NCI-H524 treated with DMSO at 0.1 percent for 48 hours (cell line): Measurements from ENCODE around the gene ARL8A.

Experiments
- DNase-seq: peaks from one replicate; lab custom pipeline; 2025; lab: John Stamatoyannopoulos, UW

ARL8A gene

DNA sequence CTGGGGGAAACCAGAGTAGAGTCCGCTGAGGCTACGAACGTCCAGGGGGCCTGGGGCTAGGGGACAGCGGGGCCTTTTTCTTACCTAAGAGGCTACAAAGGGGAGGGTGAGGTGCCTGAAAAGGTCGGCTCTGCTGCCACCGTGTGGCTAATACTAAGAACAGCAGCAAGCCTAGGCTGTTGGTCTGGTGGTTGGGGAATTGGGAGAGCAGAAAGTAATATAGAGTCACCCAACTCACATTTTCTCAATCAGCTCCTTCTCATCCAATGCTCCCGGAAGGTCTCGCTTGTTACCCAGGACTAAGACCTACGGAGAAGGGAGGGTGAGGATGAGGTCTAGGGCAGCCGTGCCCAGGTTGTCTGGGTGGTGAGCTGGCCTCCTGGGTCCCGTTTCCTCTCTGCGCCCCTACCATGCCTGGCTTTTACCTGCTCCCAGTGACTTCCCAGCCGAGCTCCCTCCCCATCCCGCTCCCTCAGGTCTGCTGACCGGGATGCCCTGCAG is 9.3 kb downstream of the ARL8A start:
- DNase-seq, result no peak

DNA sequence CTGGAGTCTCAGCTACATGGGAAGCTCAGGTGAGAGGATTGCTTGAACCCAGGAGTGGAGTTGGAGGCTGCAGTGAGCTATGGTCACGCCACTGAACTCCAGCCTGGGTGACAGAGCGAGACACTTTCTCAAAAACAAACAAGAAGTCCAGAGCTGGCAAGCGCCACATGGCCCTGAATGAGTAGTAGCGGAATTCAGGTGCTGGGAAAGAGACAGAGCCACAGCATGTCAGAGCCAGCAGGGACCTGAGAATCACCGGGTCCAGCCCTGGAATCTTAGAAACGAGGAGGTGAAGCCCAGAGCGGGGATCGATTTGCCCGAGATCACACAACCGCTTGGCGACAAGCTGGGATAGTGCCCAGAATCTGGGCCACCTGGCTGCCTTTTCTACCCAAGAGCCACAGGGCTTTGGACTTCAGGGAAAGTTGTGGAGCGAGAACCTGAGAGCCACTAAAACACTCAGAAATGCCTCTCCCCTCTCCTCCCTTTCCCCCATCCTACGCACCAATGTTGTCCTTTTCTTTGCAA is 9.8 kb downstream of the ARL8A start:
- no peak for DNase-seq

DNA sequence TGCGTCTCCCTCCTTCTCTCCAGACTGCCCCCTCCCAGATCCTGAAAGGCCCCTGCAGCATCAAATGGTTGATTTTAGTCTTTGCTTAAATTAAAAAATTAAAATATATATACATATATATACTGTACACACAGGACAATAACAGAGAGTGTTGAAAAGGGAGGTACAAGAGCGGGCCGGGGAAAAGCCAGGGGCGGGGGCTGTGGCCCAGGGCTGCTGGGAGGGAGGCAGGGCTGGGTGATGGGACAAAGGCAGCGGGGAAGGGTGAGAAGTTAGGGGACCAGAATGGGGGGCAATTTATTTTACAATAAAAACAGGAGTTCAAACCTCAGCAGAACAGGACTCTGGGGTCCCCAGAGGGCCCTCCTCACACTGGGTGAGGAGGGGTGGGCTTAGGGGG is 10.5 kb downstream of the ARL8A start:
- DNase-seq, result no peak

DNA sequence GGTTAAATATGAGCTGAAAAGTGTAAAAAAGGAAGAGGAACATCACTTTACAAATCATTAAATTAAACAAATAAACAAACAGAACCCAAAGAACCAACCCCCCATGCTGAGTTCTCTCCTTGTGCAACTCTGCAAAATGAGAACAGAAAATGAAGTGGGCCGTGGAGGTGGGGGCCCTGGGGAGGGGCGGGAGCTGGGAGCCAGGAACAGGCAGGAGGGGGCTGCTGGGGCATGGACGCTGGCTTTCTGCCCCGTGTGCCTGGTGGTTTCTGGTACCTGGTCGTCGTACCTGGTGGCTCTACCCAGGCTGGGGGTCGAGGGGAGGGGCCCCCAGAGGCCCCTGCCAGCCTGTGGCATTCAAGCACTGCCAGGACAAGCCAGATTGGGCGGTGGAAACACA is 11.0 kb downstream of the ARL8A start:
- no peak for DNase-seq

DNA sequence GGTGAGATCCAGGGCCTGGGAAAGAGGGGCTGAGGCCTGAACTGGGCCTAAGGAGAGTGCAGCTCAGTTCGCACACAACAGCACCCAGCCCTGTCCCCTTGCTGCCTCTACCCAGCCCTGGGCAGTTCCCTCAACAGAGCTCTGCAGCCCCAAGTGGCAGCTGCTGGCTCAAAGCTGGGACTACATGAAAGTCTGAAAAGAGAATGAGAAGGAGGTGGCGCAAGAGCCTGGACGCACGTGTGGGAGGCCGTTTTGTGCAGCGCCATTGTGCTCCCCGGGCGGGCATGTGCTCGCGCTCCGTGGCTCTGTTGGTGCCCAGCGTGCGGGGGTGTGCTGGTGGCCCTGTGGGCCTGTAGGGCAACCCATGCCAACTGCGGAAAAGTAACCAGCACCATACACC is 11.5 kb downstream of the ARL8A start:
- DNase-seq, result no peak

DNA sequence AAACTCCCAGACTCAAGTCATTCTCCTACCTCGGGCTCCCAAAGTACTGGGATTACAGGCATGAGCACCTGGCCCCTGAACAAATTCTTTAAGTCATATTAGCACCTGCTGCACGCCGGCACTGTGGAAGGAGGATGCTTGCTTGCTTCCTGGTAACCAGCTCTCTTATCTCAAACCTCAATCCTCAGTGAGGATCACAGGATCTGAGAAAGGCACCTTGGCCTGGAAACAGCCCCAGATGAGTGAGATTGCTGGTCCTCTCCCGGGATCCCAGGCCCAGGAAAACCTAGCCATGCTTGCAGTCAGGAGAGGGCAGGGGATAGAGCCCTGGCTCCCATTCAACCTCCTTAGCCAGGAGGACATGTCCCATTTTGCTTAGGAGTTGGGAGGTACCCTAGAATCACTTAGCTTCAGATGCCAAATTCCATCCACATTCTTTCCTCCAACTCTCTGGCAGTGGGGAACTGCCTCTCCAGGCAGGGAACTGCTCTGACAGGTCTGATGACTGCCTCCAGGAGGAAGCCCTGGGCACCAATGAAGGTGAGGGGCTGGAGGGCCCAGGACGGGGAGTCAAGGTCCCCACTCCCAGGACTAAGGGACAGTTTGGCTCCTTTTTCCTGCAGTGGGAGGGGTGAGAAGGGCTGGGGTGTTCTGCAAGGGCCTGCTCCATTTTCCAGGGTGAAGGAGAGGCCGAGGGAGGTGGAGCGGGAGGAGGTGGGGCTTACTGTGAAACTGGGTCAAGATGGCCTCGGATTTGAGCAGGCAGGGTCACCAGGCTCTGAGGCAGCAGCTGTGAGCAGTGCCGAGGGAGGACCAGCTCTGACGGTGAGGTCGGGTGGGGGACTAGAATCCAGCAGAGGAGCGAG is 12.3 kb downstream of the ARL8A start:
- DNase-seq, result no peak

DNA sequence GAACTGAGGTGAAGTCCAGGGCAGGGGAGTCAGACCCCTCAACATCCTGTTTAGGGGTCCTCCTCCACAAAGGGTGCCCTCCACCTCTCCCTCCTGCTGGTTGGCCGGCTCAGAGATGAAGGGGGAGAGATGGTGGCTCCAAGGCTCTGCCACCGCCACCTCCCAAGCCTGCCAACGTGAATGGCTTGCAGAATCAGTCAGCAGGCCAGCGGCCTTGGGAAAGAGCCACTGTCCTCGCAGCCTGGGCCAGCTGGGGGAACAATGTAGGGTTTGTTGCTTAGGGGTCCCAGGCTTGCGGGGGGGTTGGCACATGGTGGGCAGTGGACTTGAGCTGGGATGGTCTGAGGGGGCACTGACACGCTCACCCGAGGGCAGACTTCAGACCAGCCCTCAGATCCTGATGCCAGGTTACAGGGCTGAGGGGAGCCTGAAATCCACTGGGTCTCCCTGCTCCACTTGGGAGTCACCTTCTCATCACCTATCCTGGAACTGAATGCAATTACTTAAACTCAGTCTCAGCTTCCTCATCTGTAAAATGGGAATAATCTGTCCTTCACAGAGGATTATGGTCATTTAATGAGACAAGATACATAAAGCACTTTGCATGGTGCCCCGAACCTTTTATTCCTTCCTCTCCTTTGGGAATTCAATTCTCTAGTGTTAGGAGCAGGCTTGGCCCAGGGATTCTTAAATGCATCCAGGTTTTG is 13.6 kb downstream of the ARL8A start:
- no peak for DNase-seq

DNA sequence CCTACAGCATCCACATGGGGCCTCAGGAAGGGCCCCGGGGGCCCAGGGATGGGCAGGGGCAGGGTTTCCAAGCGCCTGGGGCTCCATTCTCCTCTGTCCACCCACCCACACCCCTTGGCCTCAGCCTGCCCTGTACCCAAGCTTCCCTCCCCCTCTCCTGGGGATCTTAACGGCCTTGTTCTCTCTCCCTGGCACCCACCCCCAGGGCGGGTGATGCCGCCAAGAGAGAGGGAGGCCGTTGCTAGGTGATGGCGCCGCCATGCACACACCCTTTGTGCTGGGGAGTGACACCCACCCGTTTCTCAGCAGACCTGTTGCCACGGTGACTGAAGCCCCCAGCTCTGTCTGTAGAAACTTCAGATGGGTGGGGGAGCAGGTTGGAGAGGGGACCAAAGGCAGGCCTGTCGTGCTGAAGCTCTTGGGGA is 14.2 kb downstream of the ARL8A start:
- no peak for DNase-seq

DNA sequence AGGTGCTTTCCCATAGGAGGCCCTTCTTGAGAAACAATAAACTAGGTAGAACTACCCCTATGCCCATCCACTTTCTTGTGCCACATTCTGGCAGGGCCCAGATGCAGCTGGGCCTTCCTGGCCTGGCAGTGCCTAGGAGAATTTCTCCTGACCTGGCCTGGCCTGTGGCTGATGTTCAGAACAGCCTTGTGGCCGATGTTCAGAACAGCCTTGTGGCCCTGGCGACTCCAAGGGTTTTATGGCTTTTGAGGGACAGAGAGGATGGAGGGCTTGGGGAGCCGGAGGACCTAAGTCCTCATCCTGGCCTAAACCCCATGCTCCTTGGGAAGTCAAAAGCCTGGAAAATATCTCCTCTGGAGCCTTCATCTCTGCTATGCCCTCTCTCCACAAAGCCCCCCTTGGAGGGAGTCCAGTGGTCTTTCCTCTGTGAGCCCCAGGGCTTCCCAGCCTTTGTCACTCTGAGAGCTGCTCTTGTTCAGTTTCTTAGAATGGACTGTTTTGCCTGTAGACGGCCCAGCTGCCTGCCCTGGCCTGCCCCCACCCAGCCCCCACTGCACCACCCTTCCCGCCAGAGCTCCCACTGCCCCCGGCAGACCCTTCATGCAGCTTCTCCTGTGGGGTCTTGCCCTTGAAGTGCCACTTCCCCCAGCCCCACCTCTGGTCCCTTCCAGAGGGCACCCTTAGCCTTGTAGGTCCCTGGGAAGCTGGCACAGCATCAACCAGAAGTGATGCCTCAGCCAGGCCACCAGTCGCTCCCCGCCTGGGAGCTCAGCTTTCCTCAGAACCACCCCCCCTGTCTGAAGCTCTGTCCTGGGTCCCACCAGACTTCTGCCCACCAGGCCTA is 14.9 kb downstream of the ARL8A start:
- no peak for DNase-seq

DNA sequence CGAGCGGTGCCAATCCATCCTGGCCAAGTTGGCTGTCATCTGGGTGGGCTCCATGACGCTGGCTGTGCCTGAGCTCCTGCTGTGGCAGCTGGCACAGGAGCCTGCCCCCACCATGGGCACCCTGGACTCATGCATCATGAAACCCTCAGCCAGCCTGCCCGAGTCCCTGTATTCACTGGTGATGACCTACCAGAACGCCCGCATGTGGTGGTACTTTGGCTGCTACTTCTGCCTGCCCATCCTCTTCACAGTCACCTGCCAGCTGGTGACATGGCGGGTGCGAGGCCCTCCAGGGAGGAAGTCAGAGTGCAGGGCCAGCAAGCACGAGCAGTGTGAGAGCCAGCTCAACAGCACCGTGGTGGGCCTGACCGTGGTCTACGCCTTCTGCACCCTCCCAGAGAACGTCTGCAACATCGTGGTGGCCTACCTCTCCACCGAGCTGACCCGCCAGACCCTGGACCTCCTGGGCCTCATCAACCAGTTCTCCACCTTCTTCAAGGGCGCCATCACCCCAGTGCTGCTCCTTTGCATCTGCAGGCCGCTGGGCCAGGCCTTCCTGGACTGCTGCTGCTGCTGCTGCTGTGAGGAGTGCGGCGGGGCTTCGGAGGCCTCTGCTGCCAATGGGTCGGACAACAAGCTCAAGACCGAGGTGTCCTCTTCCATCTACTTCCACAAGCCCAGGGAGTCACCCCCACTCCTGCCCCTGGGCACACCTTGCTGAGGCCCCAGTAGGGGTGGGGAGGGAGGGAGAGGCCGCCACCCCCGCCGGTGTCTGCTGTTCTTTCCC is 16.5 kb downstream of the ARL8A start:
- DNase-seq, result no peak

DNA sequence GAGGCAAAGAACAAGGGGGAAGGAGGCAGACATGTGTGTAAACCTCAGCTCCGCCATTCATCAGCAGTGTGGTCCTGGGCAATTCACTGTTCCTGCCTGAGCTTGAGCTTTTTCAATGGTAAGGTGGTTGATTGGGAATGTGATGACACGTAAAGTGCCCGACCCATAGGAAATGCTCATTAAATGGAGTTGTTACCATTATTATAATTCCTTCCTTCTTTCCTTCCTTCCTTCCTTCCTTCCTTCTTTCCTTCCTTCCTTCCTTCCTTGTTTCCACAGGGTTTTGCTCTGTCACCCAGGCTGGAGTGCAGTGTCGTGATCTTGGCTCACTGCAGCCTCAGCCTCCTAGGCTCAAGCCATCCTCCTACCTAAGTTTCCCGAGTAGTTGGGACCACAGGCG is 17.5 kb downstream of the ARL8A start:
- DNase-seq, result no peak

DNA sequence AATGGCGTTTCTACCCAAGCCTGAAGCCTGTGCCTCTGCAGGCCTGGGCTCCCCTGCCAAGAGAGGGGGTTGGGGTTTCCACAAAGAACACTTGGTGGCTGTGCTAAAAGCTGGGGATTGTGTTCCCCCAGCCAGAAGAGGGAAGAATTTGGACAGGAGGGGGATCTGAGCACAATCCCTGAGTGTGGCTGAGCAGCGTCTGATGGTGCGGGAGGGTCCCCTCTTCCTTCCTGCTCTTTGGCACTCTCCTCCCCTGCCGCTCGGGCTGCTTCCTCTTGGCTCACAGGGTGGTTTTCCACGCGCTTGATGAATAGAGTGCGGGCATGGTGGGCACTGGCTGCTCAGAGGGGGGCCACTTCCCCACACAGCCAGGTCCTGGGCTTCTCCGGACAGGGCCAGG is 18.1 kb downstream of the ARL8A start:
- no peak for DNase-seq

DNA sequence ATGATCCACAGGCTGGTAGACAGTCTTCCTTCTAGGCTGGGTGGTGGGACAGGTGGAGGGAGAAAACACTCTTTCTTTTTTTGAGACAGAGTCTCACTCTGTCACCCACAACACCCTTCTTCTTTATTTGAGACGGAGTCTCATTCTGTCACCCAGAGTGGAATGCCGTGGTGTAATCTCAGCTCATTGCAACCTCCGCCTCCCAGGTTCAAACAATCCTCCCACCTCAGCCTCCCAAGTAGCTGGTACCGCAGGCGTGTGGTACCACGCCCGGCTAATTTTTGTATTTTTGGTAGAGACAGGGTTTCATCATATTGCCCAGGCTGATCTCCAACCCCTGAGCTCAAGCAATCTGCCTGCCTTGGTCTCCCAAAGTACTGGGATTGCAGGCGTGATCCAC is 18.9 kb downstream of the ARL8A start:
- DNase-seq, result no peak

DNA sequence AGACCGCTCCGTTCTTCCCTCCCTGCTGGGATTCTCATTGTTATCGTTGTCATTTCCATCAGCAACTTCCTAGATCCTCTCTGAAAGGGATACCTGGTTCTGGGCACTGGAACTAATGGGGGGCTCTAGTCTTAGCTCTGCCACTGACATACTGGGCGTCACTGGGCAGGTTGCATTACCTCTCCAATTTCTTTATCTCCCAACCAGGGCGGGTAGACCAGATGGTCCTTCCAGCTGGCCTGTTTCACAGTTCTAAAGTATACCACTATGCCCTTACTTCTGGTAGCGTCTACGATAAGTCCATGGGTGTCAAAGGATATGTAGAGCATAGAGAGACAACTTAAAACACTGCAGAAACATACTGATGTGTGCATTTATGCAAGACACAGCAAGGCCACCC is 20.4 kb downstream of the ARL8A start:
- peak; percentile 30 for DNase-seq

DNA sequence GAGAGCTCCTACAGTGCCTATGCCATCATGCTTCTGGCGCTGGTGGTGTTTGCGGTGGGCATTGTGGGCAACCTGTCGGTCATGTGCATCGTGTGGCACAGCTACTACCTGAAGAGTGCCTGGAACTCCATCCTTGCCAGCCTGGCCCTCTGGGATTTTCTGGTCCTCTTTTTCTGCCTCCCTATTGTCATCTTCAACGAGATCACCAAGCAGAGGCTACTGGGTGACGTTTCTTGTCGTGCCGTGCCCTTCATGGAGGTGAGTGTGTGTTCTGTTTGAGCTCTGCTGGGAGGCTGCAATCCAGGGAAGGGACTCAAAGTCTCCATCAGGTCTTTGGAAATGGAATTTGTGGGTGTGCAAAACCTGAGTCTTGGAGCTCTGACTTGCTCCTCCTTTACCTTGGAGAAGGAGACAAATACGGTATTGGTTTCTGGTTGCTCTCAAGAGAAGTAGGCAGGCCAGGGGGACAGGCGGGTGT is 21.2 kb downstream of the ARL8A start:
- no peak for DNase-seq

DNA sequence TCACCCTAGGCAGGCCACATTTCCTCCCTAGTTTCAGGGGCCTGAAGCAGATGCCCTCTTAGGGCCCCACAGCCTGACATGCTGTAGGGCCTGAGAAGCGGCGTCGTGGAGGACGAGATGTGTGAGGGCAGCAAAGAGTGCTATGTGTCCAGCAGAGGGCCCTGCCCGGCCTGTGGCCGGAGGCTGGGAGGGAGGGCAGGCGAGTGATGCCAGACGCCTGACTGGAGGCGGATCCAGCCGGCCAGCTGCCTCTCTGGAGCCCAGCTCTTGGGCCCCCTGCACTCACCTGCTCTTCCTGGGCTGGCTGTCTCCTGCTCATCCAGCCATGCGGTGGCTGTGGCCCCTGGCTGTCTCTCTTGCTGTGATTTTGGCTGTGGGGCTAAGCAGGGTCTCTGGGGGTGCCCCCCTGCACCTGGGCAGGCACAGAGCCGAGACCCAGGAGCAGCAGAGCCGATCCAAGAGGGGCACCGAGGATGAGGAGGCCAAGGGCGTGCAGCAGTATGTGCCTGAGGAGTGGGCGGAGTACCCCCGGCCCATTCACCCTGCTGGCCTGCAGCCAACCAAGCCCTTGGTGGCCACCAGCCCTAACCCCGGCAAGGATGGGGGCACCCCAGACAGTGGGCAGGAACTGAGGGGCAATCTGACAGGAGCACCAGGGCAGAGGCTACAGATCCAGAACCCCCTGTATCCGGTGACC is 21.8 kb downstream of the ARL8A start, which contains the start of gene GPR37L1:
TSS of gene GPR37L1 (plus strand) at position 279 of the 697 bp plus-strand sequence. CDS start at position 326, 47 bp downstream.
- no peak for DNase-seq

DNA sequence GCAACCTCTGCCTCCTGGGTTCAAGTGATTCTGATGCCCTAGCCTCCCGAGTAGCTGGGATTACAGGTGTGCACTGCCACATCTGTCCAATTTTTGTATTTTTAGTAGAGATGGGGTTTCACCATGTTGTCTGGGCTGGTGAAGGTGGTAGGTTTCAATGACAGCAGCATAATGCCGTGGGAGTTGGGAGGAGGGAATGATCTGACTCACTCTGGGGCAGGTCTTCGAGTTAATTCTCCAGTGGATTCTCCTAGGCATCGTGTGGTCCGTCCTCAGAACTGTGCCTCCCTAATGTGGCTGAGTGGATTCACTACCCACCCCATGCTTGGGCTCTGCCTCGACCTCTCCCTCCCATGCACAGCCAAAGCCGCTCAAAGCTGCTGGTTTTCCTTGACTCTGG is 23.5 kb downstream of the ARL8A start:
- no peak for DNase-seq

DNA sequence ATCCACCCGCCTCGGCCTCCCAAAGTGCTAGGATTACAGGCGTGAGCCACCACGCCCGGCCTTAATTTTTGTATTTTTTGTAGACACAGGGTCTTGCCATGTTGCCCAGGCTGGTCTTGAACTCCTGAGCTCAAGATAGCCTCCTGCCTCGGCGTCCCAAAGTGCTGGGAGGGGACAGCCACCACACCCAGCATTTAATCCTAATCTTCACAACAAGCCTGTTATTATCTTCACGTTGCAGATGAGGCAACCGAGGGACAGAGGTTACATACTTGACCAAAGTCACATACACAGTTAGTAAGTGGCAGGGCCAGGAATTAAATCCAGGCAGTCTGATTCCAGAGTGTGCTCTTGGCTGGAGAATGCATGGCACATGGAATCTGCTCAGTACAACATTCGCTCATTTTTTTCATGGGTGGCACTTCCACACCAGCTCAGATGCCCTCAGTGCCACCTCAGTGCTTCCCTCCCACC is 26.6 kb downstream of the ARL8A start:
- DNase-seq, result no peak

DNA sequence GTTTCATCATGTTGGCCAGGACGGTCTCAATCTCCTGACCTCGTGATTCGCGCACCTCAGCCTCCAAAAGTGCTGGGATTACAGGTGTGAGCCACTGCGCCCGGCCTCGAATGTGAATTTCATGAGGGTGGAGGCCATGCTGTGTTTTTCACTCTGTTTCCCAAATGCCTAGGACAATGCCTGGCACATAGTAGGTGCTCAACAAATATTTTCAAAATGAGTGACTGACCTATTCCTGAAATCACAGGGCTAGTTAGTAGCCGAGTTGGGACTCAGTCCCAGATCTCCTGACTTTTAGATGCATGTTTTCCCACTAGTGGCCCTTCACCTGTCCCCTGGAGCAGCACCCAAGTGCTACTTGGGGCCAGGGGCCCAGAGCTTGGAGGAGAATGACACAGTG is 28.2 kb downstream of the ARL8A start:
- no peak for DNase-seq

DNA sequence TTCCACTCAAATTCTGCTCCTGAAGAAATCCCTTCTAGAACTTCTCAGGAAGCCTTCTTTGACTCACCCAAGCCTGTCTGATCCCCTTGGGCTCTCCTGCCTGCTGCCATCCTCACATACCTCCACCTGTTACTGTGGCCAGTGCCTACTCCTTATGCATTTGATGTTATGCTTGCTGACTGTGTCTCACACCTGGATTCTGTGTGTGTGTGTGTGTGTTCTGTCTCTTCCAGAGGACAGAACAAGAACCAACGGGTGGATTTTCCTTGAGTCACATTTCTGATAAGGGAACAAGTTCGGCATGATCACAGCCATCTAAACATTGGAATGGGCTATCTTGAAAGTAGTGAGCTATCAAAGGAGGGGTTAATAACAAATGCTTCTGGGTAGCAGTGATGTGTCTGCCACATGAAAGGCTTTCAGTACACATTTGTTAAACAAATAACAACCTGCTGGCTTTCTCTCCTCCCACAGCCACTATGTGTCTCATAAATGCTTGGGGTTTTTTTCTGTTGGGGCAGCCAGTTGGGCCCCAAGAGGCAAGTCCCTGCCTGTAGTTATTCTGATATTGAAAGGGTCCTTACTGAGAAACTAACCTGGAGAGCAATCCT is 30.7 kb downstream of the ARL8A start:
- no peak for DNase-seq
